Astrocyte of the spinal cord (primary cell): ENCODE measurements around the gene MYBPC1.

ENCODE experiments used
- DNase-seq: peaks from one replicate; pipeline ENCODE4 v3.0.0; 2011; ENCODE audit warnings: low read depth, low spot score
- H3K4me3 ChIP-seq: 2 replicates; pipeline ENCODE4 v1.5.1; 2011; ENCODE audit warnings: low read depth, mild to moderate bottlenecking, low read length, moderate library complexity
- in situ Hi-C: cut with HindIII; loops from 2 replicates; pipeline ENCODE4 v1.10.0; 2017; ENCODE audit warnings: low sequenced_read_pairs
- TF ChIP-seq, protein P1 (sequence below): IDR thresholded peaks from 2 replicates; pipeline ENCODE4 v1.5.1; 2012; ENCODE audit warnings: low read depth, mild to moderate bottlenecking, low read length, inconsistent platforms

MYBPC1 gene

DNA sequence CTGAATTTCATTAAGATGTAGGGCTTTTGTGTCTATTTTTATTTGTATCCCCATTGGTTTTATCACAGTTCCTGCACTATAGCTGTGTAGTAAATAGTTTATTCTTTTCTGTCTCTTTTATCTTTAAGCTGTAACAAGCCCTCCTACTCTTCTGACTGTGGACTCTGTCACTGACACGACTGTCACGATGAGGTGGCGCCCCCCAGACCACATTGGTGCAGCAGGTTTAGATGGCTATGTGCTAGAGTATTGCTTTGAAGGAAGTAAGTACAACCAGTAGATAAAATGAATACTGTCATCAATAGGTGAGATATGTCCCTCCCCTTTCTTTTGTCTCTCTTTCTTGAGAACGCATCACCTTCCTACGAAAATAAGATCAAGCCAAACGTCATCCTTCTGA lies 68.5 kb downstream of the MYBPC1 start:
- in situ Hi-C loops, result no loop called here
- TF ChIP-seq, protein P1, sequence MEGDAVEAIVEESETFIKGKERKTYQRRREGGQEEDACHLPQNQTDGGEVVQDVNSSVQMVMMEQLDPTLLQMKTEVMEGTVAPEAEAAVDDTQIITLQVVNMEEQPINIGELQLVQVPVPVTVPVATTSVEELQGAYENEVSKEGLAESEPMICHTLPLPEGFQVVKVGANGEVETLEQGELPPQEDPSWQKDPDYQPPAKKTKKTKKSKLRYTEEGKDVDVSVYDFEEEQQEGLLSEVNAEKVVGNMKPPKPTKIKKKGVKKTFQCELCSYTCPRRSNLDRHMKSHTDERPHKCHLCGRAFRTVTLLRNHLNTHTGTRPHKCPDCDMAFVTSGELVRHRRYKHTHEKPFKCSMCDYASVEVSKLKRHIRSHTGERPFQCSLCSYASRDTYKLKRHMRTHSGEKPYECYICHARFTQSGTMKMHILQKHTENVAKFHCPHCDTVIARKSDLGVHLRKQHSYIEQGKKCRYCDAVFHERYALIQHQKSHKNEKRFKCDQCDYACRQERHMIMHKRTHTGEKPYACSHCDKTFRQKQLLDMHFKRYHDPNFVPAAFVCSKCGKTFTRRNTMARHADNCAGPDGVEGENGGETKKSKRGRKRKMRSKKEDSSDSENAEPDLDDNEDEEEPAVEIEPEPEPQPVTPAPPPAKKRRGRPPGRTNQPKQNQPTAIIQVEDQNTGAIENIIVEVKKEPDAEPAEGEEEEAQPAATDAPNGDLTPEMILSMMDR, result no peak
- H3K4me3 ChIP-seq, result no peak overlapping the region
- DNase-seq, result no peak

DNA sequence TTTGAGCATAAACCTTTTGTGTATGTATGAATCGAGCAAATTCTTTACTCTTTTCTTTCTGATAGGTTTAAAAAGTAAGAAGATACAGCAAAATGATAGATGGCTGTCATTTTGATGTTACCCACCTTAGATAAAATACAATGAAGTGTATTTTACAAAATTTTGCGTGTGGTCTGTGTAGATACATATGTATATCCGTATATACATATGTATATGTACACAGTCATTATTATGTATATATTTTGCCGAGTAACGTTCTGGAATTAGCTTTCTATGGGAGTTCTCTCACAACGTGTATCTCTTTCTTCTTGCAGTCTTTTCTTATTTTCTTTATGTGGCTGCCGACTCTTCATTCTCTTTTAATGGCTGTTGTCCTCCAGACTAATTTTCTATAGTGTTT lies 70.2 kb downstream of the MYBPC1 start:
- H3K4me3 ChIP-seq, result no peak overlapping the region
- in situ Hi-C loops, result no loop called here
- no peak for DNase-seq
- TF ChIP-seq, protein P1, result no peak

DNA sequence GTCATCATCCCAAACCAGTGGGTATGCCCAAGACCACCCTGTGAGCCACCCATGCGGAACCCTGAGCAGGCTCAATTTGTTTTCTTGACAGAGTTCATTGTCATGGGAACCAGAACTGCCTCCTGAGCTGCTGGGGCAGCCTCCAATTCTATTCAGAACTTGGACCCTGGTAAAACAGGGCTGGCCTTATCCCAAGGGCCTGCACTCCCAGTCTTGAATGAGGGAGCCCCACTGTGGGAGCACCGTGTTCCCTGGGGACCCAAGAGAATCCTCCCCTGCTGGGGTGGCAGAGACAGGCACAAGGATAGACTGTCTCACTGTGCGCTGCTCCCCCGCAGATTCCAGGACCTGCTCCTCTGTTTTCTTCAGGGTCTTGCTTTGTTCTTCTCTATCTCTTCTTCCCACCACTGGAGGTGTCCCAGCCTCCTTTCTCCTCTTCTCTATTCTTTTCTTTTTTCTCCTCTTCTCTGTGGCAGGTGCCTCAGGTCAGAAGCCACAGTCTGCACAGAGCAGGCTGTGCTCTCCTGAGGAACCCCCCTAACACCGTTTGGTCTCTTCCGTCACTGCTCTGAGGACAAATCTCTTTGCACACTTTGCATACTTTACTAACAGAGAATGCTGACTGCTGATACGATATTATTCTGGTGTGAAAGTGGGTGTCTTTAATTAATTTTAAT lies 71.4 kb downstream of the MYBPC1 start:
- DNase-seq, result no peak
- in situ Hi-C loops, result no loop called here
- TF ChIP-seq, protein P1, result no peak
- H3K4me3 ChIP-seq, result no peak overlapping the region

DNA sequence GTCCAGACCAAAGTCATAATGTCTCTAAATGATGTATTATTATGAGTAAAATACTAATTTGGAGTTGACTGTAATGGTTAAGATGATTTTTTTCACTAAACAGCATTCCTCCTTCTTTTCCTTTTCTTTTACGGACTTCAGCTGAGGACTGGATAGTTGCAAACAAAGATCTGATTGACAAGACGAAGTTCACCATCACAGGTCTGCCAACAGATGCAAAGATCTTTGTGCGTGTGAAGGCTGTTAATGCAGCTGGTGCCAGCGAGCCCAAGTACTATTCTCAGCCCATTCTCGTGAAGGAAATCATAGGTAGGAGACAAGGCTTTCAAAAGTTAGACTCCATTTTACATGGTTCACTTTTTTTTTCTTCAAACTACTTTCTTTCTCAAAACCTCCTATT lies 72.8 kb downstream of the MYBPC1 start:
- TF ChIP-seq, protein P1, result no peak
- in situ Hi-C loops, result no loop called here
- no peak overlapping the region for H3K4me3 ChIP-seq
- DNase-seq, result no peak

DNA sequence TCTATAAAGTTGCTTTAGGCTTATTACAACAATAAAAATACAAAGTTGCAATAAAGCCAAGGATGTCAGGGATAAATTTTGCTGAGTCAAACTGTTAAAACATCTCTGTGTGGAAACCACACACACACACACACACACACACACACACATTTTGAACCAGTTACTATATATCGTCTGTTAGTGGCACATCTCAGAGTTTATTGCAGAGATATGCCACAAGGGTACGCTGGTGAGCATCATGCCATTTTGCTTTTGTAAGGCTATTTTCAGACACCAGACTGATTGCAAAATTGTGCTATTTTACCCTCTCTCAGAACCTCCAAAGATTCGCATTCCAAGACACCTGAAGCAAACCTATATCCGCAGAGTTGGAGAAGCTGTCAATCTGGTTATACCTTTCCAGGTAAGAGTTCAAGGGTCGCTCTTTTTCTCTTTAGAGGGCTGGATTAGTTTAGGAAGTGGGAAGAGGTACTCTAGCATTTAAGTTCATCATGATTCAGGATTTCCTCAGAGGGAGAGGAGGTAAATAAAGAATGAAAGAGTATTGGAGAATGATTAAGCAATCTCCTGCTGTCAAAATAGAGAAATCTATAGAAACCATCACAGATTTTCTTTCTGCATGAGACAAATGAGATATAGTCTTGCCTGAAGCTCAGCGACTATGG lies 75.4 kb downstream of the MYBPC1 start:
- TF ChIP-seq, protein P1, result peak; percentile 51
- in situ Hi-C loops, result no loop called here
- no peak overlapping the region for H3K4me3 ChIP-seq
- DNase-seq, result peak; percentile 15

DNA sequence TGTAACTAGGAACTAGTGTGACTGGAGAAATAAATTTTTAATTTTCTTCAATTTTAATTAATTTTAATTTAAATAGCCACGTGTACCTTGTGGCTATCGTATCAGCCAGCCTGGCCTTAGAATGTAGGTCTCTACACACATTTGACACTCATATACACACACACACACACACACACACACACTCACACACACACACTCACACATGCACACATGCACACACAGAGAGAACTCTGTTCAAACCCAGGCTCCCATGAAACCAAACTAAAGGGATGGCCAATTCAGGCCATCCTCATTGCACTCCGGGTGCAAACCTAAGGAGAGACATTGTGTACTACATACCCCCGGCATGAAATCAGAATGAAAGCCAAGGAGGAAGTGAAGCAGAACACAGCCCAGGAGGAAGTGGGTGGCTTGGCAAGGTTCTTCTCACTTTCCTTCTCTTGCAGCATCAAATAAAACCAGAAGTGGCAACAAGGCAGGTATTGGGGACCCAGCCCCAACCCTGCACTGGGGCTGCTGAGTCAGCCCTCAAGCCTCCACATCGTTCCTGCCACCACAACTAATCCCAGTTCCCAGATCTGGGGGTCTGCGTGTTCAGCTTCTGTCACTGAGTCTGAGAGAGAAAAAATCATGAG lies 76.5 kb downstream of the MYBPC1 start:
- no peak for DNase-seq
- TF ChIP-seq, protein P1, result no peak
- in situ Hi-C loops, result no loop called here
- H3K4me3 ChIP-seq, result no peak overlapping the region
